ENCODE results near the gene LIMS1. TPM values are rescaled to one million over a fixed set of nuclear protein-coding genes. Genes with fewer than 3 reads are reported as not detected.

Gene LIMS1
- total and polyA plus RNA-seq, 2 experiments from 2014 or later = 28.6 to 36.9 TPM

DNA sequence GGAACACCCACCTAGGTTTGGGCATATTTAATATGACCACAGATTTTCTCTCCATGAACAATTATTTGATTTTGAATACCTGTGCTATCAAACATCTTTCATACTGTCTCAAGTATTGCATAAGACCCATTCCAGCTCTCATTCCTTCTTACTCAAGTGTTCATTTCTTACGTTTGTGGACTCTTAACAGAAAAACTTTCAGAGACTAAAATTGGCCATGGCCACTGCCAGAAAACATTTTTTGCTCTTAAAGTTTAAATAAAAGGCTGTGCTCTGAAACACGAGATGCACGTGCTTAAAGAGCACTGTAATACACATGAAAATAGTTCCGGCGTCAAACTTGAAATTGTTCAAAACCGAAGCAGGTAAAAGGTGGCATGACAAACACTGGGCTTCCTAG, 89.3 kb downstream of the LIMS1 start:
- Histone ChIP-seq H3K9me2 (ENCODE audit: insufficient read depth) (no peaks in the 10 kb centered on the region), H3K27me3 (ENCODE audit: insufficient read depth) (no peaks in the 10 kb centered on the region), H3K36me3 (ENCODE audit: insufficient read depth) (no peaks in the 10 kb centered on the region), H3K4me2 (peak overlapping the region; percentile 42), H3K4me3 (no peak overlapping the region), H3K4me1 (ENCODE audit: insufficient read depth) (peaks cover 36% of the 10 kb centered on the region), H3F3A (replicated peaks; ENCODE audit: low read depth) (no peaks in the 10 kb centered on the region), H3K27ac (ENCODE audit: low read depth) (no peak overlapping the region), H4K20me1 (replicated peaks; ENCODE audit: insufficient read depth) (0 out of 2 replicates have a peak, but pooled peaks cover 2% of the 10 kb centered on the region), H2AFZ (no peak overlapping the region), H3K79me2 (replicated peaks; ENCODE audit: insufficient read depth) (peaks cover 7% of the 10 kb centered on the region)
- Mint-ChIP-seq H3K4me1 (peaks cover 62% of the 10 kb centered on the region), H3K9me3 (no peaks in the 10 kb centered on the region), H3K27ac (no peak overlapping the region; the same call in 1 of the 2 replicates), H3K27me3 (ENCODE audit: insufficient read depth, low read depth, poor library complexity) (peaks cover 4% of the 10 kb centered on the region), H3K4me3 (no peak overlapping the region), H3K36me3 (ENCODE audit: low read depth) (no peaks in the 10 kb centered on the region)
- no peak for TF ChIP-seq EZH2 (IDR thresholded peaks at IDR 0.05; ENCODE audit: low read depth, unreplicated experiment)
- DNase-seq (ENCODE audit: low spot score) (no peak), ATAC-seq (no peak)

DNA sequence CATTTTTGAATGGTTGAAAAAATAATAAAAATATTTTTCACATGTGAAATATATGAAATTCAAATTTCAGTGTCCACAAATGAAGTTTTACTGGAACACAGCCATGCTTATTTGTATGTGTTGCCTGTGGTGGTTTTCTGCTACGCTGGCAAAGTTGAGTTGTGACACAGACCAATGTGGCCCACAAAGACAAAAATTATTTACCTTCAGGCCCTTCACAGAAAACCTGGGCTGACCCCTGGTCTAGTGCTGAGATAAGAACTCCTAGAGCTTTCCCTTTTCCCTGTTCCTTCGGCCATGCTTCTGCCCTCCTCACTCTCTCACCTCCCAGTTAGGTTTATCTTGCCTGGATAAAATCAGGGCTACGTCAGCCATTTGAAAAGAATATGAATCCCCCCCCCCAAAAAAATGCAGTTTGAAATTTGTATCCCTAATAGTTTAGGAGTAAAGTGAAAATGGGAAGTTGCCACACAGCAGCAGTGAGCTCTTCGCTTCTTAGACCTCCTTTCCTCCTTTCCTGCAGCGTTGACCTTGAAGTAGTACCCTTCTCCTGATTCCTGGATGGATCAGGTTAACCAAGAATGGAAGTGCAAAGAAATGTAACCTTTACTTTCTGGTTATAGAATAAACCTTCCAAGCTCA, 91.0 kb downstream of the LIMS1 start:
- no peaks in the 10 kb centered on the region for H3K36me3 Mint-ChIP-seq (ENCODE audit: low read depth)
- no peak for ATAC-seq
- H3K79me2 ChIP-seq (replicated peaks; ENCODE audit: insufficient read depth) = peaks cover 7% of the 10 kb centered on the region
- TF ChIP-seq, protein P1, sequence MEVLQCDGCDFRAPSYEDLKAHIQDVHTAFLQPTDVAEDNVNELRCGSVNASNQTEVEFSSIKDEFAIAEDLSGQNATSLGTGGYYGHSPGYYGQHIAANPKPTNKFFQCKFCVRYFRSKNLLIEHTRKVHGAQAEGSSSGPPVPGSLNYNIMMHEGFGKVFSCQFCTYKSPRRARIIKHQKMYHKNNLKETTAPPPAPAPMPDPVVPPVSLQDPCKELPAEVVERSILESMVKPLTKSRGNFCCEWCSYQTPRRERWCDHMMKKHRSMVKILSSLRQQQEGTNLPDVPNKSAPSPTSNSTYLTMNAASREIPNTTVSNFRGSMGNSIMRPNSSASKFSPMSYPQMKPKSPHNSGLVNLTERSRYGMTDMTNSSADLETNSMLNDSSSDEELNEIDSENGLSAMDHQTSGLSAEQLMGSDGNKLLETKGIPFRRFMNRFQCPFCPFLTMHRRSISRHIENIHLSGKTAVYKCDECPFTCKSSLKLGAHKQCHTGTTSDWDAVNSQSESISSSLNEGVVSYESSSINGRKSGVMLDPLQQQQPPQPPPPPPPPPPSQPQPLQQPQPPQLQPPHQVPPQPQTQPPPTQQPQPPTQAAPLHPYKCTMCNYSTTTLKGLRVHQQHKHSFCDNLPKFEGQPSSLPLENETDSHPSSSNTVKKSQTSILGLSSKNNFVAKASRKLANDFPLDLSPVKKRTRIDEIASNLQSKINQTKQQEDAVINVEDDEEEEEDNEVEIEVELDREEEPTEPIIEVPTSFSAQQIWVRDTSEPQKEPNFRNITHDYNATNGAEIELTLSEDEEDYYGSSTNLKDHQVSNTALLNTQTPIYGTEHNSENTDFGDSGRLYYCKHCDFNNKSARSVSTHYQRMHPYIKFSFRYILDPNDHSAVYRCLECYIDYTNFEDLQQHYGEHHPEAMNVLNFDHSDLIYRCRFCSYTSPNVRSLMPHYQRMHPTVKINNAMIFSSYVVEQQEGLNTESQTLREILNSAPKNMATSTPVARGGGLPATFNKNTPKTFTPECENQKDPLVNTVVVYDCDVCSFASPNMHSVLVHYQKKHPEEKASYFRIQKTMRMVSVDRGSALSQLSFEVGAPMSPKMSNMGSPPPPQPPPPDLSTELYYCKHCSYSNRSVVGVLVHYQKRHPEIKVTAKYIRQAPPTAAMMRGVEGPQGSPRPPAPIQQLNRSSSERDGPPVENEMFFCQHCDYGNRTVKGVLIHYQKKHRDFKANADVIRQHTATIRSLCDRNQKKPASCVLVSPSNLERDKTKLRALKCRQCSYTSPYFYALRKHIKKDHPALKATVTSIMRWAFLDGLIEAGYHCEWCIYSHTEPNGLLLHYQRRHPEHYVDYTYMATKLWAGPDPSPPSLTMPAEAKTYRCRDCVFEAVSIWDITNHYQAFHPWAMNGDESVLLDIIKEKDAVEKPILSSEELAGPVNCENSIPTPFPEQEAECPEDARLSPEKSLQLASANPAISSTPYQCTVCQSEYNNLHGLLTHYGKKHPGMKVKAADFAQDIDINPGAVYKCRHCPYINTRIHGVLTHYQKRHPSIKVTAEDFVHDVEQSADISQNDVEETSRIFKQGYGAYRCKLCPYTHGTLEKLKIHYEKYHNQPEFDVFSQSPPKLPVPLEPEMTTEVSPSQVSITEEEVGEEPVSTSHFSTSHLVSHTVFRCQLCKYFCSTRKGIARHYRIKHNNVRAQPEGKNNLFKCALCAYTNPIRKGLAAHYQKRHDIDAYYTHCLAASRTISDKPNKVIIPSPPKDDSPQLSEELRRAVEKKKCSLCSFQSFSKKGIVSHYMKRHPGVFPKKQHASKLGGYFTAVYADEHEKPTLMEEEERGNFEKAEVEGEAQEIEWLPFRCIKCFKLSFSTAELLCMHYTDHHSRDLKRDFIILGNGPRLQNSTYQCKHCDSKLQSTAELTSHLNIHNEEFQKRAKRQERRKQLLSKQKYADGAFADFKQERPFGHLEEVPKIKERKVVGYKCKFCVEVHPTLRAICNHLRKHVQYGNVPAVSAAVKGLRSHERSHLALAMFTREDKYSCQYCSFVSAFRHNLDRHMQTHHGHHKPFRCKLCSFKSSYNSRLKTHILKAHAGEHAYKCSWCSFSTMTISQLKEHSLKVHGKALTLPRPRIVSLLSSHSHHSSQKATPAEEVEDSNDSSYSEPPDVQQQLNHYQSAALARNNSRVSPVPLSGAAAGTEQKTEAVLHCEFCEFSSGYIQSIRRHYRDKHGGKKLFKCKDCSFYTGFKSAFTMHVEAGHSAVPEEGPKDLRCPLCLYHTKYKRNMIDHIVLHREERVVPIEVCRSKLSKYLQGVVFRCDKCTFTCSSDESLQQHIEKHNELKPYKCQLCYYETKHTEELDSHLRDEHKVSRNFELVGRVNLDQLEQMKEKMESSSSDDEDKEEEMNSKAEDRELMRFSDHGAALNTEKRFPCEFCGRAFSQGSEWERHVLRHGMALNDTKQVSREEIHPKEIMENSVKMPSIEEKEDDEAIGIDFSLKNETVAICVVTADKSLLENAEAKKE (CRISPR knock-in tag; IDR thresholded peaks at IDR 0.05) = no peak
- TF ChIP-seq CREB1 (CRISPR knock-in tag; IDR thresholded peaks at IDR 0.05; ENCODE audit: low read depth) (no peak), NANOG (IDR thresholded peaks at IDR 0.05; ENCODE audit: borderline replicate concordance) (no peak), EZH2 (IDR thresholded peaks at IDR 0.05; ENCODE audit: low read depth, unreplicated experiment) (no peak), EZH2phosphoT487 (IDR thresholded peaks at IDR 0.05; ENCODE audit: unreplicated experiment) (no peak), STAT1 (IDR thresholded peaks at IDR 0.05; ENCODE audit: unreplicated experiment) (no peak), ZNF114 (CRISPR knock-in tag; IDR thresholded peaks at IDR 0.05) (no peak)
- TF ChIP-seq, protein P2, sequence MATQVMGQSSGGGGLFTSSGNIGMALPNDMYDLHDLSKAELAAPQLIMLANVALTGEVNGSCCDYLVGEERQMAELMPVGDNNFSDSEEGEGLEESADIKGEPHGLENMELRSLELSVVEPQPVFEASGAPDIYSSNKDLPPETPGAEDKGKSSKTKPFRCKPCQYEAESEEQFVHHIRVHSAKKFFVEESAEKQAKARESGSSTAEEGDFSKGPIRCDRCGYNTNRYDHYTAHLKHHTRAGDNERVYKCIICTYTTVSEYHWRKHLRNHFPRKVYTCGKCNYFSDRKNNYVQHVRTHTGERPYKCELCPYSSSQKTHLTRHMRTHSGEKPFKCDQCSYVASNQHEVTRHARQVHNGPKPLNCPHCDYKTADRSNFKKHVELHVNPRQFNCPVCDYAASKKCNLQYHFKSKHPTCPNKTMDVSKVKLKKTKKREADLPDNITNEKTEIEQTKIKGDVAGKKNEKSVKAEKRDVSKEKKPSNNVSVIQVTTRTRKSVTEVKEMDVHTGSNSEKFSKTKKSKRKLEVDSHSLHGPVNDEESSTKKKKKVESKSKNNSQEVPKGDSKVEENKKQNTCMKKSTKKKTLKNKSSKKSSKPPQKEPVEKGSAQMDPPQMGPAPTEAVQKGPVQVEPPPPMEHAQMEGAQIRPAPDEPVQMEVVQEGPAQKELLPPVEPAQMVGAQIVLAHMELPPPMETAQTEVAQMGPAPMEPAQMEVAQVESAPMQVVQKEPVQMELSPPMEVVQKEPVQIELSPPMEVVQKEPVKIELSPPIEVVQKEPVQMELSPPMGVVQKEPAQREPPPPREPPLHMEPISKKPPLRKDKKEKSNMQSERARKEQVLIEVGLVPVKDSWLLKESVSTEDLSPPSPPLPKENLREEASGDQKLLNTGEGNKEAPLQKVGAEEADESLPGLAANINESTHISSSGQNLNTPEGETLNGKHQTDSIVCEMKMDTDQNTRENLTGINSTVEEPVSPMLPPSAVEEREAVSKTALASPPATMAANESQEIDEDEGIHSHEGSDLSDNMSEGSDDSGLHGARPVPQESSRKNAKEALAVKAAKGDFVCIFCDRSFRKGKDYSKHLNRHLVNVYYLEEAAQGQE (IDR thresholded peaks at IDR 0.05; ENCODE audit: unreplicated experiment) = no peak
- TF ChIP-seq, protein P3, sequence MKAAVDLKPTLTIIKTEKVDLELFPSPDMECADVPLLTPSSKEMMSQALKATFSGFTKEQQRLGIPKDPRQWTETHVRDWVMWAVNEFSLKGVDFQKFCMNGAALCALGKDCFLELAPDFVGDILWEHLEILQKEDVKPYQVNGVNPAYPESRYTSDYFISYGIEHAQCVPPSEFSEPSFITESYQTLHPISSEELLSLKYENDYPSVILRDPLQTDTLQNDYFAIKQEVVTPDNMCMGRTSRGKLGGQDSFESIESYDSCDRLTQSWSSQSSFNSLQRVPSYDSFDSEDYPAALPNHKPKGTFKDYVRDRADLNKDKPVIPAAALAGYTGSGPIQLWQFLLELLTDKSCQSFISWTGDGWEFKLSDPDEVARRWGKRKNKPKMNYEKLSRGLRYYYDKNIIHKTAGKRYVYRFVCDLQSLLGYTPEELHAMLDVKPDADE (IDR thresholded peaks at IDR 0.05) = no peak

More for the DNA sequence above, 91.0 kb downstream of the LIMS1 start:
- no peak overlapping the region for H3K27ac ChIP-seq (ENCODE audit: low read depth)
- H3K4me3 ChIP-seq = no peak overlapping the region
- H3K4me3 Mint-ChIP-seq = no peak overlapping the region
- peaks cover 3% of the 10 kb centered on the region for H3K27me3 Mint-ChIP-seq (ENCODE audit: insufficient read depth, low read depth, poor library complexity)
- H3K4me1 Mint-ChIP-seq = peaks cover 49% of the 10 kb centered on the region
- H3K27ac Mint-ChIP-seq = peak overlapping the region; percentile 86
- H3F3A ChIP-seq (replicated peaks; ENCODE audit: low read depth) = no peaks in the 10 kb centered on the region
- no peaks in the 10 kb centered on the region for H3K27me3 ChIP-seq (ENCODE audit: insufficient read depth)
- H3K4me2 ChIP-seq = no peak overlapping the region
- H3K36me3 ChIP-seq (ENCODE audit: insufficient read depth) = no peaks in the 10 kb centered on the region
- no peaks in the 10 kb centered on the region for H3K9me2 ChIP-seq (ENCODE audit: insufficient read depth)
- no peak for DNase-seq (ENCODE audit: low spot score)
- H2AFZ ChIP-seq = no peak overlapping the region
- H4K20me1 ChIP-seq (replicated peaks; ENCODE audit: insufficient read depth) = no peaks in the 10 kb centered on the region
- no peaks in the 10 kb centered on the region for H3K9me3 Mint-ChIP-seq
- H3K4me1 ChIP-seq (ENCODE audit: insufficient read depth) = peaks cover 31% of the 10 kb centered on the region

Measured in GM23338 (cell line).